HCT116 (cell line): ENCODE results near the gene RALGPS2. TPM values are rescaled to one million over a fixed set of nuclear protein-coding genes. Genes with fewer than 3 reads are reported as not detected.
"Not testable (repeated sequence)": the region's sequence is repeated elsewhere in the genome, so short reads cannot be mapped to it uniquely, and the experiment has no call there.

Experiments
- ATAC-seq: fragments of 200-7000 bp; cut with Tn5 transposase; 2 replicates; pipeline ENCODE4 v1.9.1; 2020; ENCODE audit warnings: mild to moderate bottlenecking, moderate library complexity
- BruUV-seq: library from RNA; stranded (reverse); fragments of 400-500 nt; replicated peaks from 2 replicates; lab custom pipeline; 2021; lab: Mats Ljungman, UMichigan
- CTCF ChIA-PET: fragments of 300-600 bp; sonication (Branson Sonifier 250); formaldehyde crosslinking; loops from one replicate; lab custom pipeline; 2021; ENCODE audit warnings: antibody characterized with exemption; lab: Charles Lee
- POLR2A ChIA-PET: fragments of 300-600, 350-600 bp; sonication (Branson Sonifier 250); formaldehyde crosslinking; loops from one replicate; lab custom pipeline; 2021; ENCODE audit warnings: antibody characterized with exemption; lab: Charles Lee
- RAD21 ChIA-PET, 2 experiments: fragments of 300-600 bp; sonication (Branson Sonifier 250); formaldehyde crosslinking; loops; one replicate each; lab custom pipeline; 2023; ENCODE audit warnings: low total read pairs in 2 of 2; ENCODE audit not compliant: uncharacterized antibody in 2 of 2, unreplicated experiment in 2 of 2, low non-redundant PET in 1 of 2; lab: Charles Lee
- DNase-seq: peaks from one replicate; pipeline ENCODE4 v3.0.0-alpha.2; 2010; ENCODE audit warnings: low read depth, low spot score
- H2AFZ ChIP-seq: fragments of 200-600 bp; shearing (Covaris generic), sonication (generic); 2 replicates; pipeline ENCODE4 v1.6.1; 2017; ENCODE audit warnings: low read depth, mixed run types, mixed read lengths, antibody characterized with exemption, low read length; ENCODE audit not compliant: poor library complexity, severe bottlenecking
- H3K27ac ChIP-seq: 2 replicates; pipeline ENCODE4 v1.5.1; 2012; ENCODE audit warnings: low read depth, low read length
- H3K27me3 ChIP-seq: fragments of 200-600 bp; sonication (generic); 2 replicates; pipeline ENCODE4 v1.6.1; 2016; ENCODE audit warnings: mixed run types, low read length, mixed read lengths; ENCODE audit not compliant: insufficient read depth
- H3K36me3 ChIP-seq, 2 experiments: fragments of 200-500 bp in 1 of 2; fragments of 200-600 bp in 1 of 2; sonication (Bioruptor generic) in 1 of 2; sonication (generic) in 1 of 2; 2 replicates each; pipeline versions ENCODE4 v1.5.1 to v1.6.1; 2014 to 2016; ENCODE audit warnings: low read length in 2 of 2, inconsistent platforms in 1 of 2, mixed read lengths in 1 of 2, mixed run types in 1 of 2; ENCODE audit not compliant: insufficient read depth in 2 of 2, control insufficient read depth in 1 of 2
- H3K4me1 ChIP-seq, 2 experiments: fragments of 200-600 bp in 1 of 2; sonication (generic) in 1 of 2; 2 replicates each; pipeline versions ENCODE4 v1.5.1 to v1.6.1; 2012 to 2017; ENCODE audit warnings: low read length in 2 of 2, inconsistent platforms in 1 of 2, mild to moderate bottlenecking in 1 of 2, mixed read lengths in 1 of 2, mixed run types in 1 of 2, moderate library complexity in 1 of 2; ENCODE audit not compliant: insufficient read depth in 2 of 2, control insufficient read depth in 1 of 2
- H3K4me2 ChIP-seq: fragments of 200-600 bp; sonication (generic); 2 replicates; pipeline ENCODE4 v1.6.1; 2017; ENCODE audit warnings: mixed run types, low read length, mixed read lengths
- H3K4me3 ChIP-seq, 2 experiments: fragments of 200-600 bp in 1 of 2; sonication (generic) in 1 of 2; replicated peaks in 1 of 2; 2 replicates each; pipeline ENCODE4 v1.5.1; 2011 to 2016; ENCODE audit warnings: low read length in 2 of 2, control low read depth in 1 of 2, low read depth in 1 of 2, mild to moderate bottlenecking in 1 of 2, mixed read lengths in 1 of 2, mixed run types in 1 of 2
- H3K79me2 ChIP-seq: fragments of 200-600 bp; sonication (generic); 2 replicates; pipeline ENCODE4 v1.6.1; 2017; ENCODE audit warnings: mild to moderate bottlenecking, mixed run types, low read length, moderate library complexity, mixed read lengths; ENCODE audit not compliant: insufficient read depth
- H3K9ac ChIP-seq: fragments of 200-600 bp; sonication (generic); 2 replicates; pipeline ENCODE4 v1.6.1; 2016; ENCODE audit warnings: low read length, mixed read lengths
- H3K9me2 ChIP-seq: fragments of 200-600 bp; sonication (generic), shearing (Covaris generic); 2 replicates; pipeline ENCODE4 v1.6.1; 2017; ENCODE audit warnings: mixed run types, mild to moderate bottlenecking, moderate library complexity; ENCODE audit not compliant: insufficient read depth
- H3K9me3 ChIP-seq, 2 experiments: fragments of 200-500 bp in 1 of 2; fragments of 200-600 bp in 1 of 2; sonication (Bioruptor generic) in 1 of 2; sonication (generic) in 1 of 2; 2 replicates each; pipeline ENCODE4 v1.6.1; 2014 to 2017; ENCODE audit warnings: low read length in 2 of 2, mixed read lengths in 2 of 2, inconsistent platforms in 1 of 2, low read depth in 1 of 2, mild to moderate bottlenecking in 1 of 2, mixed run types in 1 of 2, moderate library complexity in 1 of 2; ENCODE audit not compliant: control insufficient read depth in 1 of 2, insufficient read depth in 1 of 2
- H4K20me1 ChIP-seq: fragments of 200-600 bp; sonication (generic), shearing (Covaris generic); 2 replicates; pipeline ENCODE4 v1.6.1; 2017; ENCODE audit warnings: mixed run types, mild to moderate bottlenecking, moderate library complexity; ENCODE audit not compliant: insufficient read depth
- CBX3 ChIP-seq: IDR thresholded peaks from 2 replicates; pipeline ENCODE4 v1.6.1; 2012; ENCODE audit warnings: low read depth
- CEBPB ChIP-seq: IDR thresholded peaks from 2 replicates; pipeline ENCODE4 v1.6.1; 2012; ENCODE audit warnings: low read depth
- EGR1 ChIP-seq: IDR thresholded peaks from 2 replicates; pipeline ENCODE4 v1.6.1; 2012; ENCODE audit warnings: low read depth
- EZH2 ChIP-seq: fragments of 200-600 bp; sonication (generic); IDR thresholded peaks from 2 replicates; pipeline ENCODE4 v1.6.1; 2017; ENCODE audit warnings: antibody characterized with exemption, mixed run types
- EZH2phosphoT487 ChIP-seq: fragments of 200-600 bp; IDR thresholded peaks from 2 replicates; pipeline ENCODE4 v1.6.1; 2018; ENCODE audit warnings: antibody characterized with exemption, borderline replicate concordance
- FOSL1 ChIP-seq: IDR thresholded peaks from 2 replicates; pipeline ENCODE4 v1.6.1; 2012; ENCODE audit warnings: low read depth
- MAX ChIP-seq: IDR thresholded peaks from 2 replicates; pipeline ENCODE4 v1.6.1; 2012
- POLR2A ChIP-seq: IDR thresholded peaks from 2 replicates; pipeline ENCODE4 v1.7.0; 2011; ENCODE audit warnings: borderline replicate concordance; ENCODE audit not compliant: insufficient read depth, insufficient read length; ENCODE audit errors: extremely low read depth
- RAD21 ChIP-seq: IDR thresholded peaks from 2 replicates; pipeline ENCODE4 v1.6.1; 2012; ENCODE audit warnings: low read depth, mild to moderate bottlenecking
- REST ChIP-seq: IDR thresholded peaks from 2 replicates; pipeline ENCODE4 v1.6.1; 2012; ENCODE audit warnings: low read depth
- SIN3A ChIP-seq: IDR thresholded peaks from 2 replicates; pipeline ENCODE4 v1.6.1; 2012; ENCODE audit warnings: low read depth
- SP1 ChIP-seq: IDR thresholded peaks from 2 replicates; pipeline ENCODE4 v1.6.1; 2012; ENCODE audit warnings: low read depth
- YY1 ChIP-seq: IDR thresholded peaks from 2 replicates; pipeline ENCODE4 v1.6.1; 2011; ENCODE audit warnings: low read length, low read depth, moderate library complexity, mild to moderate bottlenecking; ENCODE audit not compliant: insufficient replicate concordance; ENCODE audit errors: extremely low read depth
- ZNF274 ChIP-seq: fragments of 200-500 bp; sonication (Bioruptor generic); IDR thresholded peaks from 2 replicates; pipeline ENCODE4 v1.6.1; 2014; ENCODE audit warnings: mild to moderate bottlenecking, low read depth, low read length, inconsistent platforms
- intact Hi-C: fragments of 100-400 bp; cut with micrococcal nuclease; formaldehyde crosslinking; loops from 2 replicates; pipeline ENCODE4 v1.10.0; 2022
- total RNA-seq: library from RNA; stranded (reverse); gene quantifications from one replicate; pipeline ENCODE4 v1.2.1, GENCODE V29; 2021; ENCODE audit not compliant: unreplicated experiment
- TF ChIP-seq, protein P1 (sequence below), 3 experiments: fragments of 200-600 bp in 1 of 3; sonication (generic) in 1 of 3; IDR thresholded peaks in 2 of 3; conservative IDR thresholded peaks in 1 of 3; 2 replicates each; pipeline ENCODE4 v1.5.1; 2012 to 2017; ENCODE audit warnings: low read depth in 2 of 3, low read length in 2 of 3, antibody characterized with exemption in 1 of 3, borderline replicate concordance in 1 of 3, control low read depth in 1 of 3, mild to moderate bottlenecking in 1 of 3, mixed read lengths in 1 of 3, mixed run types in 1 of 3, moderate library complexity in 1 of 3; ENCODE audit not compliant: insufficient read depth in 1 of 3
- TF ChIP-seq, protein P2 (sequence below): IDR thresholded peaks from 2 replicates; pipeline ENCODE4 v1.6.1; 2012

Gene RALGPS2
- total RNA-seq, 1 experiment from 2014 or later = 25.6 TPM

DNA sequence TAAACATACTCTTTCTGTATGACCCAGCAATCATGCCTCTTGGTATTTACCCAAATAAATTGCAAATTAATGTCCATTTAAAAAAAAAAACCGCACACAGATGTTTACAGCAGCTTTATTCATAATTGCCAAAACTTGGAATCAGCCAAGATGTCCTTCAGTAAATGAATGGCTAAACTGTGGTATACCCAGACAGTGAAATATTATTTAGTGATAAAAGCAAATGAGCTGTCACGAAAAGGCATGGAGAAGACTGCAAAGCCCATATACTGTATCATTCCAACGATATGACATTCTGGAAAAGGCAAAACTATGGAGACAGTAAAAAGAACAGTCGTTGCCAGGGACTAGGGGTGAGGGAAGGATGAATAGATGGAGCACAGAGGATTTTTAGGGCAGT lies 223.6 kb downstream of the RALGPS2 start:
- BruUV-seq = no TSS peak
- Histone ChIP-seq H3K36me3 (no peaks in the 10 kb centered on the region), H3K9me3 (no peaks in the 10 kb centered on the region), H3K4me2 (no peak overlapping the region), H3K79me2 (no peaks in the 10 kb centered on the region), H3K9me2 (no peaks in the 10 kb centered on the region), H3K27ac (no peak overlapping the region), H4K20me1 (no peaks in the 10 kb centered on the region), H3K4me3 (no peak overlapping the region), H2AFZ (no peak overlapping the region), H3K27me3 (no peaks in the 10 kb centered on the region), H3K9ac (no peak overlapping the region), H3K4me1 (no peaks in the 10 kb centered on the region)
- ChIA-PET RAD21 (no interaction called here), POLR2A (no interaction called here), CTCF (no interaction called here)
- DNase-seq (no peak), ATAC-seq (no peak)
- intact Hi-C loops = no loop called here
- TF ChIP-seq EZH2 = no peak
- no peak for TF ChIP-seq REST
- no peak for TF ChIP-seq FOSL1
- TF ChIP-seq, protein P1, sequence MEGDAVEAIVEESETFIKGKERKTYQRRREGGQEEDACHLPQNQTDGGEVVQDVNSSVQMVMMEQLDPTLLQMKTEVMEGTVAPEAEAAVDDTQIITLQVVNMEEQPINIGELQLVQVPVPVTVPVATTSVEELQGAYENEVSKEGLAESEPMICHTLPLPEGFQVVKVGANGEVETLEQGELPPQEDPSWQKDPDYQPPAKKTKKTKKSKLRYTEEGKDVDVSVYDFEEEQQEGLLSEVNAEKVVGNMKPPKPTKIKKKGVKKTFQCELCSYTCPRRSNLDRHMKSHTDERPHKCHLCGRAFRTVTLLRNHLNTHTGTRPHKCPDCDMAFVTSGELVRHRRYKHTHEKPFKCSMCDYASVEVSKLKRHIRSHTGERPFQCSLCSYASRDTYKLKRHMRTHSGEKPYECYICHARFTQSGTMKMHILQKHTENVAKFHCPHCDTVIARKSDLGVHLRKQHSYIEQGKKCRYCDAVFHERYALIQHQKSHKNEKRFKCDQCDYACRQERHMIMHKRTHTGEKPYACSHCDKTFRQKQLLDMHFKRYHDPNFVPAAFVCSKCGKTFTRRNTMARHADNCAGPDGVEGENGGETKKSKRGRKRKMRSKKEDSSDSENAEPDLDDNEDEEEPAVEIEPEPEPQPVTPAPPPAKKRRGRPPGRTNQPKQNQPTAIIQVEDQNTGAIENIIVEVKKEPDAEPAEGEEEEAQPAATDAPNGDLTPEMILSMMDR (IDR thresholded peaks at IDR 0.05 in 2 of 3, conservative IDR thresholded peaks at IDR 0.05 in 1 of 3; ENCODE audit: borderline replicate concordance in 1 of 3, insufficient read depth in 1 of 3, low read depth in 2 of 3, low read length in 2 of 3) = no peak
- no peak for TF ChIP-seq EGR1
- TF ChIP-seq EZH2phosphoT487 = no peak
- no peak for TF ChIP-seq POLR2A
- no peak for TF ChIP-seq SP1
- TF ChIP-seq MAX = no peak
- TF ChIP-seq CEBPB = no peak
- no peak for TF ChIP-seq RAD21
- TF ChIP-seq SIN3A = no peak
- no peak for TF ChIP-seq CBX3
- no peak for TF ChIP-seq YY1
- no peak for TF ChIP-seq ZNF274
- TF ChIP-seq, protein P2, sequence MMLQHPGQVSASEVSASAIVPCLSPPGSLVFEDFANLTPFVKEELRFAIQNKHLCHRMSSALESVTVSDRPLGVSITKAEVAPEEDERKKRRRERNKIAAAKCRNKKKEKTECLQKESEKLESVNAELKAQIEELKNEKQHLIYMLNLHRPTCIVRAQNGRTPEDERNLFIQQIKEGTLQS = no peak

GRCh38 chr1:178949866-178950265 lies 224.8 kb downstream of the RALGPS2 start:
- H3K27ac ChIP-seq, H3K9ac ChIP-seq, H2AFZ ChIP-seq, BruUV-seq, H3K4me1 ChIP-seq, DNase-seq, RAD21 ChIA-PET, ATAC-seq, H3K4me2 ChIP-seq, H3K36me3 ChIP-seq, CTCF ChIA-PET, H3K9me3 ChIP-seq, H3K9me2 ChIP-seq, H3K79me2 ChIP-seq, POLR2A ChIA-PET, H3K27me3 ChIP-seq, H4K20me1 ChIP-seq, intact Hi-C loops, H3K4me3 ChIP-seq: not testable (repeated sequence)
